HG03460 (cell line): ENCODE measurements around the gene MAMSTR.
A peak's percentile ranks its signal among the peaks of the same experiment; 100 is the strongest.
"Not testable (repeated sequence)": the region's sequence is repeated elsewhere in the genome, so short reads cannot be mapped to it uniquely, and the experiment has no call there.

Experiments used
- ATAC-seq: cut with Tn5 transposase; IDR thresholded peaks from one replicate; pipeline ENCODE4 v1.9.1; 2021; ENCODE audit not compliant: unreplicated experiment

Gene MAMSTR

GRCh38 chr19:48720613-48721296, 1.2 kb upstream of the MAMSTR start:
- ATAC-seq: peak; percentile 77

GRCh38 chr19:48720251-48720612, 707 bp upstream of the MAMSTR start:
- peak; percentile 4 for ATAC-seq

GRCh38 chr19:48718711-48719231, 754 bp downstream of the MAMSTR start:
- ATAC-seq: no peak

GRCh38 chr19:48718106-48718505, 1.4 kb downstream of the MAMSTR start:
- ATAC-seq: not testable (repeated sequence)

- no peak for ATAC-seq
Observed at GRCh38 chr19:48716562-48717291, 2.8 kb downstream of the MAMSTR start.

- ATAC-seq: no peak
Observed at GRCh38 chr19:48715681-48716171, 3.8 kb downstream of the MAMSTR start.

GRCh38 chr19:48714759-48715675, 4.5 kb downstream of the MAMSTR start:
- no peak for ATAC-seq

GRCh38 chr19:48713864-48714755, 5.4 kb downstream of the MAMSTR start:
- peak; percentile 86 for ATAC-seq

GRCh38 chr19:48713041-48713863, 6.3 kb downstream of the MAMSTR start:
- no peak for ATAC-seq

GRCh38 chr19:48711106-48711662, 8.3 kb downstream of the MAMSTR start:
- no peak for ATAC-seq

GRCh38 chr19:48708471-48708870, 11.1 kb downstream of the MAMSTR start:
- ATAC-seq: no peak

GRCh38 chr19:48705431-48705830, 14.1 kb downstream of the MAMSTR start:
- ATAC-seq: no peak

- no peak for ATAC-seq
Observed at GRCh38 chr19:48703316-48703715, 16.2 kb downstream of the MAMSTR start.

- ATAC-seq: no peak
Observed at GRCh38 chr19:48702701-48703100, 16.8 kb downstream of the MAMSTR start.

GRCh38 chr19:48698046-48698445, 21.5 kb downstream of the MAMSTR start:
- no peak for ATAC-seq

GRCh38 chr19:48696353-48697010, 23.0 kb downstream of the MAMSTR start:
- no peak for ATAC-seq

GRCh38 chr19:48695743-48696352, 23.7 kb downstream of the MAMSTR start, which contains the start of gene FUT2:
FUT2 (plus strand) TSS chr19:48695971; CDS start chr19:48702957, 6,986 bp downstream.
- ATAC-seq: no peak

GRCh38 chr19:48693629-48694028, 25.9 kb downstream of the MAMSTR start:
- ATAC-seq: not testable (repeated sequence)
